RWPE1 (cell line): ENCODE measurements around the gene CXCL12.

ENCODE experiments used
- CTCF ChIA-PET: fragments of 350-600 bp; sonication (Branson Sonifier 250); formaldehyde crosslinking; extraction: SDS; loops from one replicate; lab custom pipeline; 2021; lab: Yijun Ruan, JAX
- POLR2A ChIA-PET: fragments of 400-600 bp; formaldehyde crosslinking; extraction: SDS; loops from one replicate; lab custom pipeline; 2020; ENCODE audit warnings: antibody characterized with exemption; ENCODE audit not compliant: low non-redundant PET; lab: Yijun Ruan, JAX
- DNase-seq: peaks from one replicate; pipeline ENCODE4 v3.0.0; 2012; ENCODE audit warnings: low spot score
- H3K27ac ChIP-seq: fragments of 450-650 bp; 2 replicates; pipeline ENCODE4 v1.5.1; 2017
- CTCF ChIP-seq: fragments of 450-650 bp; conservative IDR thresholded peaks from 2 replicates; pipeline ENCODE4 v1.5.1; 2017; ENCODE audit warnings: low read depth, mild to moderate bottlenecking

Gene CXCL12

GRCh38 chr10:44402465-44403195 lies 17.7 kb upstream of the CXCL12 start:
- no peak for DNase-seq
- H3K27ac ChIP-seq = no peak overlapping the region
- TF ChIP-seq CTCF = no peak
- ChIA-PET POLR2A (no interaction called here), CTCF (no interaction called here)

GRCh38 chr10:44400541-44400940 lies 15.6 kb upstream of the CXCL12 start:
- CTCF ChIA-PET = interaction anchor here (0.6 kb wide), 2 partner anchors 10 to 417 kb away, joined by 3 read pairs; no protein-coding TSS in a partner anchor
- no peak overlapping the region for H3K27ac ChIP-seq
- DNase-seq = no peak
- TF ChIP-seq CTCF = no peak
- POLR2A ChIA-PET = no interaction called here

GRCh38 chr10:44399659-44400451 lies 15.0 kb upstream of the CXCL12 start:
- no peak for TF ChIP-seq CTCF
- CTCF ChIA-PET = interaction anchor here (0.6 kb wide), 1 partner anchor 11 kb away, joined by 3 read pairs; no protein-coding TSS in a partner anchor
- POLR2A ChIA-PET = no interaction called here
- DNase-seq = no peak
- H3K27ac ChIP-seq = no peak overlapping the region

DNA sequence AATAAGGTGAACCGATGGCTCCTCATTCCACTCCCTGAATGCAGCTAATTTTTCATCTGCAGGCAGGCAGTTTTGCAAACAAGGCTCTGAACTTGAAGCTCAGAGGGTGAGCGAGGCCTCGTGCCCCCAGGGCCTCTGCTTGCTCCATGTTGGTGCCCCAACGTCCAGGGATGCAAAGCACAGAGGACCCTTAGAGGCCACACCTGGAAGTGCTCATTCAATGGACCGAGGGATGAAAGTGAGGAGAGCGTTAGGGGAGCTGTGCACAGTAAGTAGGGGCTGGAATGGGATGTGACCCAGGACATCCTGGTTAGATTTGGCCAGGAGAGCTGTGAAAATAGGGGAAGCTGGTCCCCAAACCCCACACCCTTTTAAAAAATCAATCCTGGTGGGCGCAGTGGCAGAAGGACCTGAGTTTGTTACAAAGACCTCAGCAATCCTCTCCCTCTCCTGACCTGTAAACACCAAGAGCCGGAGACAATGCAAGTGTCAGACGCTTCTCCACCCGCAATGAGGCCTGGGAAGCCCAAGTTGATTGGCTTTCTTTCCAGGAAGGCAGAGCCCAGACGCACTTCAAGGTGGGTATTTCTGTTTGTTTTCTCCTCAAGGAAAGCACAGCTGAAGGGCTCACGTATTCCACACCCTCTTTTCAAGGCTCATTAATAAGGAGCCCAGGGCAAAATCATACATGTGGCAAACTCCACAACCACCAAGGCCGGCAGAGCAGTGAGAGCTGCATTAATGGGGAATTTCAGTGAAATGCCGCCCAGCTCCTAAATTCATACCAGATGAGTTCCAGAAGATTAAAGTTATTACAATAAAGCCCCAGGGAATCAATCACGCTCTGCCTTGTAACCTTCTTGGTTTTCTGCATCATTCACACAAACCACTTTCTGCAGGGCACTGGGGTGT lies 14.1 kb upstream of the CXCL12 start:
- ChIA-PET POLR2A (no interaction called here), CTCF (interaction anchor here (0.8 kb wide), 1 partner anchor 598 kb away, joined by 5 read pairs; no protein-coding TSS in a partner anchor)
- TF ChIP-seq CTCF = no peak
- no peak for DNase-seq
- no peak overlapping the region for H3K27ac ChIP-seq

- H3K27ac ChIP-seq = no peak overlapping the region
- no peak for DNase-seq
- no peak for TF ChIP-seq CTCF
- ChIA-PET CTCF (interaction anchor here (0.8 kb wide), 1 partner anchor 597 kb away, joined by 5 read pairs; no protein-coding TSS in a partner anchor), POLR2A (no interaction called here)
These were observed 13.4 kb upstream of the CXCL12 start for GRCh38 chr10:44398271-44398670.
